ENCODE data around the gene TOR2A. TPM values are rescaled to one million over a fixed set of nuclear protein-coding genes. Genes with fewer than 3 reads are reported as not detected.

The TOR2A gene
- total RNA-seq, 1 experiment from 2014 or later, result 16.4 TPM

GRCh38 chr9:127770905-127771569 lies 35.9 kb upstream of the TOR2A start:
- Histone ChIP-seq H3K27ac (no peak overlapping the region), H3K79me2 (ENCODE audit: low read depth) (no peaks in the 10 kb centered on the region), H3K9me2 (ENCODE audit: insufficient read depth) (no peaks in the 10 kb centered on the region), H4K20me1 (ENCODE audit: insufficient read depth) (no peaks in the 10 kb centered on the region), H3K4me1 (replicated peaks; ENCODE audit: insufficient read depth) (peaks cover 7% of the 10 kb centered on the region), H3K27me3 (ENCODE audit: insufficient read depth, low read depth) (peaks cover 8% of the 10 kb centered on the region; the same call in 1 of the 2 replicates), H3K36me3 (ENCODE audit: low read depth) (no peaks in the 10 kb centered on the region), H2AFZ (peak overlapping the region; percentile 84), H3K9me3 (ENCODE audit: insufficient read depth, low read depth) (no peaks in the 10 kb centered on the region), H3K4me3 (peak overlapping the region; percentile 72), H3K4me2 (peak overlapping the region; percentile 93), H3F3A (ENCODE audit: insufficient read depth, low read depth) (peaks cover 14% of the 10 kb centered on the region; the same call in 1 of the 2 replicates)
- POLR2A ChIA-PET (ENCODE audit: unreplicated experiment), result interaction anchor here (0.5 to 1.0 kb wide), 10 partner anchors 9 to 1111 kb away, joined by 3 to 28 read pairs (median 6); partner anchors contain the start of genes CDK9, KYAT1 and LRRC8A
- no TSS peak for BruUV-seq (replicated peaks)
- CTCF ChIA-PET, result interaction anchor here (0.6 to 1.9 kb wide), 6 partner anchors 14 to 419 kb away, joined by 3 to 23 read pairs (median 5); partner anchors contain the start of gene TOR2A
- TF ChIP-seq EZH2 (IDR thresholded peaks at IDR 0.05; ENCODE audit: low read depth), result no peak
- TF ChIP-seq, protein P1, sequence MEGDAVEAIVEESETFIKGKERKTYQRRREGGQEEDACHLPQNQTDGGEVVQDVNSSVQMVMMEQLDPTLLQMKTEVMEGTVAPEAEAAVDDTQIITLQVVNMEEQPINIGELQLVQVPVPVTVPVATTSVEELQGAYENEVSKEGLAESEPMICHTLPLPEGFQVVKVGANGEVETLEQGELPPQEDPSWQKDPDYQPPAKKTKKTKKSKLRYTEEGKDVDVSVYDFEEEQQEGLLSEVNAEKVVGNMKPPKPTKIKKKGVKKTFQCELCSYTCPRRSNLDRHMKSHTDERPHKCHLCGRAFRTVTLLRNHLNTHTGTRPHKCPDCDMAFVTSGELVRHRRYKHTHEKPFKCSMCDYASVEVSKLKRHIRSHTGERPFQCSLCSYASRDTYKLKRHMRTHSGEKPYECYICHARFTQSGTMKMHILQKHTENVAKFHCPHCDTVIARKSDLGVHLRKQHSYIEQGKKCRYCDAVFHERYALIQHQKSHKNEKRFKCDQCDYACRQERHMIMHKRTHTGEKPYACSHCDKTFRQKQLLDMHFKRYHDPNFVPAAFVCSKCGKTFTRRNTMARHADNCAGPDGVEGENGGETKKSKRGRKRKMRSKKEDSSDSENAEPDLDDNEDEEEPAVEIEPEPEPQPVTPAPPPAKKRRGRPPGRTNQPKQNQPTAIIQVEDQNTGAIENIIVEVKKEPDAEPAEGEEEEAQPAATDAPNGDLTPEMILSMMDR (conservative IDR thresholded peaks at IDR 0.05), result no peak
- peak; percentile 94 to 100 for DNase-seq
- intact Hi-C loops (cut with micrococcal nuclease; ENCODE audit: unreplicated experiment), result loop anchor here (1.0 kb wide), 1 partner anchor 31 kb away; no protein-coding TSS in a partner anchor

GRCh38 chr9:127770583-127770904 lies 35.5 kb upstream of the TOR2A start:
- Histone ChIP-seq H3K4me1 (replicated peaks; ENCODE audit: insufficient read depth) (peaks cover 7% of the 10 kb centered on the region), H3F3A (ENCODE audit: insufficient read depth, low read depth) (peaks cover 14% of the 10 kb centered on the region; the same call in 1 of the 2 replicates), H3K27me3 (ENCODE audit: insufficient read depth, low read depth) (peaks cover 8% of the 10 kb centered on the region; the same call in 1 of the 2 replicates), H3K9me3 (ENCODE audit: insufficient read depth, low read depth) (no peaks in the 10 kb centered on the region), H3K79me2 (ENCODE audit: low read depth) (no peaks in the 10 kb centered on the region), H2AFZ (no peak overlapping the region), H4K20me1 (ENCODE audit: insufficient read depth) (no peaks in the 10 kb centered on the region), H3K9me2 (ENCODE audit: insufficient read depth) (no peaks in the 10 kb centered on the region), H3K4me3 (peak overlapping the region; percentile 72; the same call in 1 of the 2 replicates), H3K27ac (no peak overlapping the region), H3K36me3 (ENCODE audit: low read depth) (no peaks in the 10 kb centered on the region), H3K4me2 (peak overlapping the region; percentile 93)
- intact Hi-C loops (cut with micrococcal nuclease; ENCODE audit: unreplicated experiment), result no loop called here
- TF ChIP-seq, protein P1 (conservative IDR thresholded peaks at IDR 0.05), result no peak
- no peak for TF ChIP-seq EZH2 (IDR thresholded peaks at IDR 0.05; ENCODE audit: low read depth)
- no peak for DNase-seq
- CTCF ChIA-PET, result interaction anchor here (1.5 to 1.9 kb wide), 3 partner anchors 28 to 35 kb away, joined by 6 to 23 read pairs (median 6); partner anchors contain the start of gene TOR2A
- POLR2A ChIA-PET (ENCODE audit: unreplicated experiment), result interaction anchor here (0.5 to 1.0 kb wide), 5 partner anchors 25 to 1111 kb away, joined by 3 to 21 read pairs (median 6); partner anchors contain the start of genes KYAT1 and LRRC8A
- no TSS peak for BruUV-seq (replicated peaks)

- H3K36me3 ChIP-seq (ENCODE audit: low read depth), result no peaks in the 10 kb centered on the region
- H3K9me2 ChIP-seq (ENCODE audit: insufficient read depth), result no peaks in the 10 kb centered on the region
- no peak overlapping the region for H3K27ac ChIP-seq
- peaks cover 6% of the 10 kb centered on the region; the same call in 1 of the 2 replicates for H3K27me3 ChIP-seq (ENCODE audit: insufficient read depth, low read depth)
- ChIA-PET POLR2A (ENCODE audit: unreplicated experiment) (no interaction called here), CTCF (interaction anchor here (1.5 to 1.9 kb wide), 2 partner anchors 28 to 29 kb away, joined by 6 read pairs; no protein-coding TSS in a partner anchor)
- H3K4me3 ChIP-seq, result no peak overlapping the region
- H2AFZ ChIP-seq, result no peak overlapping the region
- TF ChIP-seq EZH2 (IDR thresholded peaks at IDR 0.05; ENCODE audit: low read depth), result no peak
- TF ChIP-seq, protein P1 (conservative IDR thresholded peaks at IDR 0.05), result no peak
- DNase-seq, result no peak
- no peaks in the 10 kb centered on the region for H3K79me2 ChIP-seq (ENCODE audit: low read depth)
- no TSS peak for BruUV-seq (replicated peaks)
- H3K9me3 ChIP-seq (ENCODE audit: insufficient read depth, low read depth), result no peaks in the 10 kb centered on the region
- intact Hi-C loops (cut with micrococcal nuclease; ENCODE audit: unreplicated experiment), result no loop called here
- H3F3A ChIP-seq (ENCODE audit: insufficient read depth, low read depth), result peaks cover 14% of the 10 kb centered on the region; the same call in 1 of the 2 replicates
- peak overlapping the region; percentile 93 for H3K4me2 ChIP-seq
- peaks cover 7% of the 10 kb centered on the region for H3K4me1 ChIP-seq (replicated peaks; ENCODE audit: insufficient read depth)
- H4K20me1 ChIP-seq (ENCODE audit: insufficient read depth), result no peaks in the 10 kb centered on the region
Observed at GRCh38 chr9:127769929-127770582, 35.0 kb upstream of the TOR2A start.
